GF-D8 (cell line): ENCODE data around the gene PNPT1.
"Not testable (repeated sequence)": the region's sequence is repeated elsewhere in the genome, so short reads cannot be mapped to it uniquely, and the experiment has no call there.

Experiments used
- DNase-seq: peaks from one replicate; lab custom pipeline; 2025; lab: John Stamatoyannopoulos, UW

Gene PNPT1

GRCh38 chr2:55596795-55597194 lies 96.8 kb downstream of the PNPT1 start:
- not testable (repeated sequence) for DNase-seq

- DNase-seq, result no peak
Measured at GRCh38 chr2:55595536-55595935, 98.1 kb downstream of the PNPT1 start.

GRCh38 chr2:55592130-55592529 lies 101.5 kb downstream of the PNPT1 start:
- DNase-seq, result no peak

- no peak for DNase-seq
Measured at GRCh38 chr2:55590810-55591440, 102.7 kb downstream of the PNPT1 start.

GRCh38 chr2:55585451-55586080 lies 108.1 kb downstream of the PNPT1 start:
- no peak for DNase-seq
